Fibroblast of pulmonary artery (primary cell): ENCODE measurements around the gene ALOXE3.
A peak's percentile ranks its signal among the peaks of the same experiment; 100 is the strongest.
"Not testable (repeated sequence)": the region's sequence is repeated elsewhere in the genome, so short reads cannot be mapped to it uniquely, and the experiment has no call there.

Experiments
- DNase-seq: peaks from one replicate; pipeline ENCODE4 v3.0.0-alpha.2; 2010; ENCODE audit warnings: low read depth
- H3K4me3 ChIP-seq: replicated peaks from 2 replicates; pipeline ENCODE4 v1.5.1; 2011; ENCODE audit warnings: low read depth, mild to moderate bottlenecking, control low read depth, low read length, moderate library complexity
- TF ChIP-seq, protein P1 (sequence below): IDR thresholded peaks from 2 replicates; pipeline ENCODE4 v1.5.1; 2011; ENCODE audit warnings: mild to moderate bottlenecking, control low read depth, low read length, inconsistent platforms; ENCODE audit errors: missing control alignments

The ALOXE3 gene

DNA sequence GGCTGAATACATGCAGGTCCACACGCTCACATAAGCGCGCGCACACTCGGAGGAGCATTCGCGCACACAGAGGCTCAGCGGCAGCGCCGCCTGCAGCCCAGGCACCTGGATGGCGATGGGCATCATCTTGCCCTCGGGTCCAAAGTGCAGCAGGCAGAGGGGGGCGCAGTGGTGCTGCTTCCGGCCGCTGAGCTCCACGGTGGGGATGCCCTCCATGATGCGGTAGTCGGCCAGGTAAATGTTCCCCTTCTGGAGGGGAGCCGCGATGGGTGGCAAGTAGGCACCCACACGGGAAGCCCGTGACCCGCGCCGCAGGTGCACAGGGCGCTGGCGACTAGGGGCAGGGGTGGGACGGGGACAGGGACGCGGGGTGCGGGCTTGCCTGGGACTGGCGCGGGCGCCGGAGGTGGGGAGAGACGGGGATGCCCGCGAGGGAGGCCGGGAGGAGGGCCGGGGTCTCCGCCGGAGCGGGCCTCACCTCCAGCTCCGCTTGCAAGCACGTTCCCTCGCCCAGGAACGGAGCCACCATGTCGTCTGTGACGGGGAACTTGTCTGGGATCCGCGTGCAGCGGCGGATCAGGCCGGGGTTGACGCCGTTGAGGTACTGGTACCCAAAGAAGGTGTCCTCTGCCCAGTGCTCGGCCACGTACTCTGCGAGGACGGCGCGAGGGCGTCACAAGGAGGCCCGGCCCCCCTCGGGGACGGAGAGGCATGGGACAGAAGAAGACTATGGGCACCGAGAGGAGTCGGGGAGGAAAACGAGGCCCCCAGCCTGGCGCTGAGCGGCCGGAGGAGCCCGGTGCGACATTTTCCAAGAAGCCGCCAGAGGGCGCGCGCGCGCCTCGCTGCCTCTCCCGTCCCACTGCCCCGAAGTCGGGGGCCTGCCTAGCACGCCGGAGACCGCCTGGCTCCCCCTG lies 38.8 kb downstream of the ALOXE3 start:
- DNase-seq, result peak; percentile 46
- peak overlapping the region; percentile 39 for H3K4me3 ChIP-seq
- TF ChIP-seq, protein P1, sequence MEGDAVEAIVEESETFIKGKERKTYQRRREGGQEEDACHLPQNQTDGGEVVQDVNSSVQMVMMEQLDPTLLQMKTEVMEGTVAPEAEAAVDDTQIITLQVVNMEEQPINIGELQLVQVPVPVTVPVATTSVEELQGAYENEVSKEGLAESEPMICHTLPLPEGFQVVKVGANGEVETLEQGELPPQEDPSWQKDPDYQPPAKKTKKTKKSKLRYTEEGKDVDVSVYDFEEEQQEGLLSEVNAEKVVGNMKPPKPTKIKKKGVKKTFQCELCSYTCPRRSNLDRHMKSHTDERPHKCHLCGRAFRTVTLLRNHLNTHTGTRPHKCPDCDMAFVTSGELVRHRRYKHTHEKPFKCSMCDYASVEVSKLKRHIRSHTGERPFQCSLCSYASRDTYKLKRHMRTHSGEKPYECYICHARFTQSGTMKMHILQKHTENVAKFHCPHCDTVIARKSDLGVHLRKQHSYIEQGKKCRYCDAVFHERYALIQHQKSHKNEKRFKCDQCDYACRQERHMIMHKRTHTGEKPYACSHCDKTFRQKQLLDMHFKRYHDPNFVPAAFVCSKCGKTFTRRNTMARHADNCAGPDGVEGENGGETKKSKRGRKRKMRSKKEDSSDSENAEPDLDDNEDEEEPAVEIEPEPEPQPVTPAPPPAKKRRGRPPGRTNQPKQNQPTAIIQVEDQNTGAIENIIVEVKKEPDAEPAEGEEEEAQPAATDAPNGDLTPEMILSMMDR, result peak; percentile 68

DNA sequence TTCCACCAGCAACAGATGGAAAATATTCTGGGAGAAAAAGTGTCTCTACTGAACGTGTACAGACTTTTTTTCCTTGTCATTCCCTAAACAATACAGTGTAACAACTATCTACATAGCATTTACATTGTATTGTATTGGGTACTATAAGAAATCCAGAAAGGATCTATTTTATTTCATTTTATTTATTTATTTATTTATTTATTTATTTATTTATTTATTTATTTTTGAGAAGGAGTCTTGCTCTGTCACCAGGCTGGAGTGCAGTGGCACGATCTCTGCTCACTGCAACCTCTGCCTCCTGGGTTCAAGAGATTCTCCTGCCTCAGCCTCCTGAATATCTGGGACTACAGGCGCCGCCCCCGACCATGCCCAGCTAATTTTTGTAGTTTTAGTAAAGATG lies 40.4 kb downstream of the ALOXE3 start:
- not testable (repeated sequence) for DNase-seq, H3K4me3 ChIP-seq

DNA sequence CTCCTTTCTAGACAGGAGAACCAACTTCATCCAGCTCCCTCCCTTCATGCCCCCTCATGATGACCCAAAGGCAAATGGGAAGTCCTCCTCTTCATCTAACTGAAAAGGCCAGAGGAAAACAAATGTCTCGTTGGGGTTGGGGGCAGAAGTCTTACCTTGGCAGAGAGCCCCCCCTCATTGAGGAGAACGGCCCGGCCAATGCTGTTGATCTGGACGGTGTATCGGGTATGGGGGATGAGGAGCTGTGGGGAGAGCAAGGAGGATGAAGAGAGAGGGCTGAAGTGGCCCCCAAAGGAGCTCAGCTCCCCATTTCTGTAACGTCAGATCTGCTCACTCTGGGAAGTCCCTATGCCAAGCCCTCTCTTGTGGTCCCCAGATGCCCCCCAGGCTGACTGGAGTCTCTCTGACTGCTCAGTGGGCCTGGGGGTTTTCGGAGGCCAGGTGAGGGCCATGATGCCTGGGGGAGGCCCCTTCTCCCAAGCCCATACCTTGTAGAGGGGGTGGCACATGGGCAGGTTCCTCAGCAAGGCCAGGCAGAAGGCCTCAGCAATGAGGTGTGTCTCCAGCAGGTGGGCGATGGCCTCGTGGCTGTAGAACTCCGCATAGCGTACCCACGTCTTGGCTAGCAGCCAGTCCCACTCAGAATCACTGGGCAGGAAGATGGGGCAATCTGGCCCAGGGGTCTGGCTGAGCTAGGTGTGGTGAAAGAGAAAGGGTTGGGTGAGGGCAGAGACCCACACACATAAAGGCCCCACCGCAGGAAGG lies 41.6 kb downstream of the ALOXE3 start:
- DNase-seq, result no peak
- H3K4me3 ChIP-seq, result no peak overlapping the region
- TF ChIP-seq, protein P1, result no peak

DNA sequence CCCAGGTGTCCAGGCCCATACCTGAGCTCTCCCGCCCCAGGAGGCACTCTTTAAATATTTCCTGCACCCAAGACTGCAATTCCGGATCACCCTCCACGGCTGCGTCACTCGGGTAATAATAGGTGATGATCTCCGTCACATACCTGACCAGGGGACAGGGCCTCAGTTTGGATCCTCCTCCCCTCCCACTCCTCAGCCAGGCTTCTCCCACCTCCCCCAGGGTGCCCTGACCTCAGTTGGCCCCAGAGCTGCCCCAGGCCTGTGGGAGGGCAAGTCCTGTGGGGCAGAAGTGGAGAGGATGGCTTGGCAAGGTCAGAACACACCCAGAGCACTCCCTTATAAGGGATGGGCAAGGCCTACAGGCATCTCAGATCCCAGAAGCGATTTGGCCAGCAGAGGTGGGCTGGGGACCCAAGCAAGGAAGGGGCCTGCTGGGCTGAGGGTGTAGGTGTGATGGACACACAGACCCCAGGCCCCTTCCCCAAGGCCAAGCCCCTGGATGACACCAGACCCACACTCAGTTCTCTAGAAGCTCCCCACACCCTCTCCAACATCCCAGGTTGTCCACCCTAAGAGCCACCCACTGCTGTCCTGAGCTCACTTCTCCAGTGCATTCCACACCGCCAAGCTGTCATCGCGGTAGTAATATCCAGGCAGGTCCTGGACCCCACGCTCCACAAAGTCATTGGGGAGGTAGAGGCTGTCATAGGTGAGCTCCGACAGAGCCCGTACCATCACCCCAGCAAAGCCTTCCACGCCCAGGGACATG lies 42.6 kb downstream of the ALOXE3 start:
- H3K4me3 ChIP-seq, result no peak overlapping the region
- DNase-seq, result no peak
- TF ChIP-seq, protein P1, result no peak

DNA sequence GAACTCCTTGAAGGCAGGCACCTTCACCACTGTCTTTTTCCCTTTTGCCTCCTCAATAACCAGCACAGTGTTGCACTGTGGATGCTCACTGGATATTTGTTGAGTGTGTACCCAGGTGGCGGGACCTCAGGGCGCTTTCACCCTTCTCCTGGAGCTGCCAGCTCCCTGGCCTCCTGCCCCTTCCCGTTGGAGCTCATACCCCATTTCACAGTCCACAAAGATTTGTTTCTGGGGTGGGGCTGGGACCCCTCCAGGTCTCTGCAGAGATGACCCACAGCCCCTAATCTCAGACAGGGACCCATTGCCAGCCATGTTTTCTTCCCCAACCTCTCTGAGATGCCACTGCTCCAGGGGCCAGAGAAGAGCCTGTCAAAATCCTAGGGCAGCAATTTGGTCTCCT lies 43.2 kb downstream of the ALOXE3 start:
- no peak for DNase-seq
- H3K4me3 ChIP-seq, result no peak overlapping the region
- TF ChIP-seq, protein P1, result no peak

DNA sequence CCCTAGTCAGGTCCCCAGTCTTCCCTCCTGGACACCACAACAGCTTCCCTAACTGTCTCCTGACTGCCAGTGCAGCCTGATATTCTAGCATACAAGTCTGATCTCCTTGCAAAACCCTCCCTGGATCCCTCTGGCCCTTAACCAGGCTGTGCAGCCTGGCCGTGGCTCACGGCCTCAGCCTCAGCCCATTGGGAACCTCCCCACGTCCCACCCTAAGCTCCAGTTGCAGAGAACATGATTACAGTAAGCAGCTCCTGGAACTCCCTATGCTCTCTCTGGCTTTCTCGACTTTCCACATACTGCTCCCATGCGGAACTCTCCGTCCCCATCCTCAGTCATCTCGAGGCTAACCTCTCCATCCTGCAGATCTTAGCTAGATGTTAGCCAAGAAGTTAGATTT lies 43.8 kb downstream of the ALOXE3 start:
- TF ChIP-seq, protein P1, result no peak
- no peak for DNase-seq
- H3K4me3 ChIP-seq, result no peak overlapping the region
